ENCODE data around the gene DCTPP1.

GRCh38 chr16:30434852-30435251 is 5.0 kb upstream of the DCTPP1 start:
- TF ChIP-seq CTCF (IDR thresholded peaks at IDR 0.05) (no peak), POLR2A (IDR thresholded peaks at IDR 0.05) (no peak)
